ENCODE data around the gene SIRPB2.

- TF ChIP-seq SIN3A (IDR thresholded peaks at IDR 0.05; ENCODE audit: borderline replicate concordance, insufficient read depth, low read length): no peak
- no peak for TF ChIP-seq POLR2AphosphoS5 (IDR thresholded peaks at IDR 0.05; ENCODE audit: low read depth, low read length)
- TF ChIP-seq, protein P1, sequence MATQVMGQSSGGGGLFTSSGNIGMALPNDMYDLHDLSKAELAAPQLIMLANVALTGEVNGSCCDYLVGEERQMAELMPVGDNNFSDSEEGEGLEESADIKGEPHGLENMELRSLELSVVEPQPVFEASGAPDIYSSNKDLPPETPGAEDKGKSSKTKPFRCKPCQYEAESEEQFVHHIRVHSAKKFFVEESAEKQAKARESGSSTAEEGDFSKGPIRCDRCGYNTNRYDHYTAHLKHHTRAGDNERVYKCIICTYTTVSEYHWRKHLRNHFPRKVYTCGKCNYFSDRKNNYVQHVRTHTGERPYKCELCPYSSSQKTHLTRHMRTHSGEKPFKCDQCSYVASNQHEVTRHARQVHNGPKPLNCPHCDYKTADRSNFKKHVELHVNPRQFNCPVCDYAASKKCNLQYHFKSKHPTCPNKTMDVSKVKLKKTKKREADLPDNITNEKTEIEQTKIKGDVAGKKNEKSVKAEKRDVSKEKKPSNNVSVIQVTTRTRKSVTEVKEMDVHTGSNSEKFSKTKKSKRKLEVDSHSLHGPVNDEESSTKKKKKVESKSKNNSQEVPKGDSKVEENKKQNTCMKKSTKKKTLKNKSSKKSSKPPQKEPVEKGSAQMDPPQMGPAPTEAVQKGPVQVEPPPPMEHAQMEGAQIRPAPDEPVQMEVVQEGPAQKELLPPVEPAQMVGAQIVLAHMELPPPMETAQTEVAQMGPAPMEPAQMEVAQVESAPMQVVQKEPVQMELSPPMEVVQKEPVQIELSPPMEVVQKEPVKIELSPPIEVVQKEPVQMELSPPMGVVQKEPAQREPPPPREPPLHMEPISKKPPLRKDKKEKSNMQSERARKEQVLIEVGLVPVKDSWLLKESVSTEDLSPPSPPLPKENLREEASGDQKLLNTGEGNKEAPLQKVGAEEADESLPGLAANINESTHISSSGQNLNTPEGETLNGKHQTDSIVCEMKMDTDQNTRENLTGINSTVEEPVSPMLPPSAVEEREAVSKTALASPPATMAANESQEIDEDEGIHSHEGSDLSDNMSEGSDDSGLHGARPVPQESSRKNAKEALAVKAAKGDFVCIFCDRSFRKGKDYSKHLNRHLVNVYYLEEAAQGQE (IDR thresholded peaks at IDR 0.05; ENCODE audit: insufficient read depth in 1 of 2, low read depth in 2 of 2, low read length in 2 of 2): no peak
Measured at GRCh38 chr20:1446536-1446935, 44.7 kb downstream of the SIRPB2 start.

Data from PFSK-1 (cell line).